Endodermal cell (in vitro differentiated cells): ENCODE measurements around the gene TAF5L. TPM values are rescaled to one million over a fixed set of nuclear protein-coding genes. Genes with fewer than 3 reads are reported as not detected.
A peak's percentile ranks its signal among the peaks of the same experiment; 100 is the strongest.

Experiments used
- DNase-seq: peaks from one replicate; pipeline ENCODE4 v3.0.0-alpha.2; 2017
- H3K27ac ChIP-seq: 2 replicates; pipeline ENCODE4 v1.5.1; 2013; ENCODE audit warnings: mild to moderate bottlenecking, low read depth, low read length, moderate library complexity
- H3K27me3 ChIP-seq: 2 replicates; pipeline ENCODE4 v1.6.1; 2013; ENCODE audit warnings: mild to moderate bottlenecking, low read length, moderate library complexity; ENCODE audit not compliant: insufficient read depth, control insufficient read depth, poor library complexity, severe bottlenecking
- H3K36me3 ChIP-seq: 2 replicates; pipeline ENCODE4 v1.7.0; 2013; ENCODE audit warnings: mild to moderate bottlenecking, low read length, moderate library complexity; ENCODE audit not compliant: control insufficient read depth, insufficient read depth
- H3K4me1 ChIP-seq: one replicate; pipeline ENCODE4 v1.7.0; 2013; ENCODE audit warnings: low read length; ENCODE audit not compliant: control insufficient read depth, insufficient read depth
- H3K4me3 ChIP-seq: 2 replicates; pipeline ENCODE4 v1.5.1; 2013; ENCODE audit warnings: mild to moderate bottlenecking, low read length, moderate library complexity
- H3K9ac ChIP-seq: 2 replicates; pipeline ENCODE4 v1.6.1; 2013; ENCODE audit warnings: mild to moderate bottlenecking, low read length, moderate library complexity; ENCODE audit not compliant: poor library complexity, severe bottlenecking; ENCODE audit errors: extremely low read depth
- H3K9me3 ChIP-seq: 2 replicates; pipeline ENCODE4 v1.6.1; 2013; ENCODE audit warnings: mild to moderate bottlenecking, low read length, moderate library complexity; ENCODE audit not compliant: control insufficient read depth
- H3K27ac Mint-ChIP-seq: 2 replicates; pipeline ENCODE4 v1.8.0; 2020; ENCODE audit warnings: mixed read lengths
- H3K27me3 Mint-ChIP-seq: 2 replicates; pipeline ENCODE4 v1.8.0; 2021; ENCODE audit warnings: mild to moderate bottlenecking, mixed read lengths; ENCODE audit not compliant: insufficient read depth
- H3K36me3 Mint-ChIP-seq: 2 replicates; pipeline ENCODE4 v1.8.0; 2020; ENCODE audit warnings: low read depth, mixed read lengths
- H3K4me1 Mint-ChIP-seq: 2 replicates; pipeline ENCODE4 v1.8.0; 2020; ENCODE audit warnings: mixed read lengths
- H3K4me3 Mint-ChIP-seq: 2 replicates; pipeline ENCODE4 v1.8.0; 2020; ENCODE audit warnings: mild to moderate bottlenecking, moderate library complexity, mixed read lengths
- H3K9me3 Mint-ChIP-seq: 2 replicates; pipeline ENCODE4 v1.8.0; 2020; ENCODE audit warnings: mild to moderate bottlenecking, mixed read lengths
- WGBS, 2 experiments: methylation state at CpG; one replicate each; pipeline versions ENCODE4 v1.1.5 to v1.1.7; 2013; ENCODE audit warnings: missing lambda C conversion rate in 2 of 2, mixed read lengths in 1 of 2; ENCODE audit not compliant: insufficient coverage in 1 of 2, insufficient read length in 1 of 2; 5-methylcytosine and 5-hydroxymethylcytosine counted together
- total RNA-seq, 2 donors: library from RNA; stranded (reverse); fragmentation: NEBNext Ultra II Directional in 1 of 2; extraction: Animal tissue kit (Norgen Biotek cat#: 25700) in 1 of 2; gene quantifications; 2 replicates in 1 of 2; 3 replicates in 1 of 2; pipeline ENCODE4 v1.2.1, GENCODE V29; 2021
- TF ChIP-seq, protein P1 (sequence below): fragments of 200-600 bp; sonication (generic); conservative IDR thresholded peaks from 2 replicates; pipeline ENCODE4 v1.5.0; 2021; ENCODE audit warnings: antibody characterized with exemption, mild to moderate bottlenecking

The TAF5L gene
- total RNA-seq, 2 donors from 2014 or later, result 13.1 to 17.7 TPM

DNA sequence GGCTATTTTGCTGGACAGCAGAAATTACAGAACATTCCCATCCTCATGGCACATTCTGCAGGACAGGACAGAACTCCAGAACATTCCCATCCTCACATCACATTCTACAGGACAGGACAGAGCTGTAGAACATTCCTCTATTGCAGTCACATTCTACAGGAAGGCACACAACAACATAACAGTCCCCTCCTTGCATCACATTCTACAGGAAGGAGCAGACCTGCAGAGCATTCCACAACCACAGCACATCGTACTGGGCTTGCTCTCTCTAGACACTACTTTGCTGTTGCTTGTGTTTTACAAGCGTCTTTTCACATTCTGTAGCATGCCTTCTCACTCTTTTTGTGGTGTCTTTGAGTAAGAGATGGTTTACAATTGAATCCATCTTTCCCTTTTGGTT is 40.6 kb downstream of the TAF5L start:
- TF ChIP-seq, protein P1, sequence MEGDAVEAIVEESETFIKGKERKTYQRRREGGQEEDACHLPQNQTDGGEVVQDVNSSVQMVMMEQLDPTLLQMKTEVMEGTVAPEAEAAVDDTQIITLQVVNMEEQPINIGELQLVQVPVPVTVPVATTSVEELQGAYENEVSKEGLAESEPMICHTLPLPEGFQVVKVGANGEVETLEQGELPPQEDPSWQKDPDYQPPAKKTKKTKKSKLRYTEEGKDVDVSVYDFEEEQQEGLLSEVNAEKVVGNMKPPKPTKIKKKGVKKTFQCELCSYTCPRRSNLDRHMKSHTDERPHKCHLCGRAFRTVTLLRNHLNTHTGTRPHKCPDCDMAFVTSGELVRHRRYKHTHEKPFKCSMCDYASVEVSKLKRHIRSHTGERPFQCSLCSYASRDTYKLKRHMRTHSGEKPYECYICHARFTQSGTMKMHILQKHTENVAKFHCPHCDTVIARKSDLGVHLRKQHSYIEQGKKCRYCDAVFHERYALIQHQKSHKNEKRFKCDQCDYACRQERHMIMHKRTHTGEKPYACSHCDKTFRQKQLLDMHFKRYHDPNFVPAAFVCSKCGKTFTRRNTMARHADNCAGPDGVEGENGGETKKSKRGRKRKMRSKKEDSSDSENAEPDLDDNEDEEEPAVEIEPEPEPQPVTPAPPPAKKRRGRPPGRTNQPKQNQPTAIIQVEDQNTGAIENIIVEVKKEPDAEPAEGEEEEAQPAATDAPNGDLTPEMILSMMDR, result no peak
- H3K4me3 Mint-ChIP-seq, result no peak overlapping the region
- peaks cover 6% of the 10 kb centered on the region for H3K4me1 Mint-ChIP-seq

GRCh38 chr1:229582715-229583114 is 43.2 kb downstream of the TAF5L start:
- Histone ChIP-seq H3K9me3 (no peaks in the 10 kb centered on the region), H3K4me1 (no peaks in the 10 kb centered on the region), H3K27ac (no peak overlapping the region), H3K36me3 (no peaks in the 10 kb centered on the region), H3K4me3 (no peak overlapping the region), H3K27me3 (no peaks in the 10 kb centered on the region), H3K9ac (no peak overlapping the region)
- TF ChIP-seq, protein P1, result no peak
- no peaks in the 10 kb centered on the region for H3K36me3 Mint-ChIP-seq
- no peak overlapping the region for H3K27ac Mint-ChIP-seq
- WGBS, 2 experiments, result 98% methylated on average over 4 of the region's 4 CpGs
- H3K27me3 Mint-ChIP-seq, result no peaks in the 10 kb centered on the region
- no peak overlapping the region for H3K4me3 Mint-ChIP-seq
- no peak for DNase-seq
- H3K4me1 Mint-ChIP-seq, result peaks cover 9% of the 10 kb centered on the region
- no peaks in the 10 kb centered on the region for H3K9me3 Mint-ChIP-seq

More for the DNA sequence above, 40.6 kb downstream of the TAF5L start:
- Histone ChIP-seq H3K9ac (no peak overlapping the region), H3K9me3 (no peaks in the 10 kb centered on the region), H3K4me3 (no peak overlapping the region), H3K36me3 (no peaks in the 10 kb centered on the region), H3K4me1 (no peaks in the 10 kb centered on the region), H3K27me3 (no peaks in the 10 kb centered on the region), H3K27ac (no peak overlapping the region)
- no peak for DNase-seq
- Mint-ChIP-seq H3K9me3 (no peaks in the 10 kb centered on the region), H3K36me3 (no peaks in the 10 kb centered on the region), H3K27me3 (no peaks in the 10 kb centered on the region), H3K27ac (no peak overlapping the region)
- WGBS, 2 experiments, result 84 to 87% methylated on average over 2 of the region's 2 CpGs

DNA sequence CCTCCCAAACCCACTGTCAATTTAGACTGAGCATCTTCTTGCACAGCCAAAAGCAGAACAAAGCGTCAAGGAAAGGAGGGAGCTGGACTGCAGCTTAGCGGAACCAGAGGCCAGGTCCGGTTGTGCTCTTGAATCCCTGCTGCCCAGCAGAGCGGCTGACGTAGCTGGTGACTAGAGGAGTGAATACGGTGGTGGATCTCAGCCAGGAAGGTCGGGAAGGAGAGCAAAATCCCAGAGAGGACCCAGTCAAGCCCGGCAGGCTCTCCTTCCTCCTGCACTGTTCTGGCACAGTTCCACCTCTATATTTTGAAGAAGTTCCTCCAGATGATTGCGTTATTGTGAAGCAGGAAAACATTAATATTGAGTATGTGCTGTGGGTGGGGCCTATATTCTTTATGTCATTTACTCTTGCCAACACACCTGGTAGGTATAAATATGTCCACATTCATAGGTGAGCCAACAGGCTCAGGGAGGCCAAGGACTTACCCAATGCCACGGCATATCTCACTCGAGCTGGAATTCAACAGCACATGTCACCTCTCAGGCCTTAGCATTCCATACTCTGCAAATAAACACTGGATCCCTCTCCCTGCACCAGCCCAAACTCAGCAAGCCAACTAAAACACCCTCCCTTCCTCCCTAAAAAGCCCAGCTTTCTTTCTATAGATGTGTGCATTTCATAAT is 43.8 kb downstream of the TAF5L start:
- H3K9me3 Mint-ChIP-seq, result no peaks in the 10 kb centered on the region
- Histone ChIP-seq H3K9ac (no peak overlapping the region), H3K27ac (no peak overlapping the region), H3K4me1 (no peaks in the 10 kb centered on the region), H3K27me3 (no peaks in the 10 kb centered on the region), H3K9me3 (no peaks in the 10 kb centered on the region), H3K4me3 (no peak overlapping the region), H3K36me3 (no peaks in the 10 kb centered on the region)
- H3K27ac Mint-ChIP-seq, result peak overlapping the region; percentile 30
- H3K36me3 Mint-ChIP-seq, result no peaks in the 10 kb centered on the region
- TF ChIP-seq, protein P1, result no peak
- no peaks in the 10 kb centered on the region for H3K27me3 Mint-ChIP-seq
- H3K4me3 Mint-ChIP-seq, result no peak overlapping the region
- 91 to 97% methylated on average over 6 to 11 of the region's 11 CpGs for WGBS, 2 experiments
- DNase-seq, result no peak
- peaks cover 9% of the 10 kb centered on the region for H3K4me1 Mint-ChIP-seq
